Activated CD8-positive, alpha-beta T cell treated with anti-CD3 and anti-CD28 coated beads for 36 hours (primary cell): Measurements from ENCODE around the gene E2F2. TPM values are rescaled to one million over a fixed set of nuclear protein-coding genes. Genes with fewer than 3 reads are reported as not detected.

Experiments used
- ATAC-seq: fragments of 200-7000 bp; cut with Tn5 transposase; one replicate; pipeline ENCODE4 v1.10.0; 2021; ENCODE audit warnings: mild to moderate bottlenecking, moderate library complexity
- CTCF ChIA-PET: fragments of 350-600 bp; sonication (Branson Sonifier 250); formaldehyde crosslinking; loops from one replicate; lab custom pipeline; 2021; ENCODE audit warnings: antibody characterized with exemption; lab: Charles Lee
- POLR2A ChIA-PET: fragments of 350-600 bp; sonication (Branson Sonifier 250); formaldehyde crosslinking; loops from one replicate; lab custom pipeline; 2021; ENCODE audit warnings: antibody characterized with exemption; lab: Charles Lee
- DNase-seq: peaks from one replicate; pipeline ENCODE4 v3.0.0-alpha.2; 2020
- H3K27ac Mint-ChIP-seq: one replicate; pipeline ENCODE4 v1.8.0; 2021; ENCODE audit warnings: mild to moderate bottlenecking, mixed read lengths
- H3K27me3 Mint-ChIP-seq: one replicate; pipeline ENCODE4 v1.8.0; 2021; ENCODE audit warnings: mixed read lengths
- H3K36me3 Mint-ChIP-seq: one replicate; pipeline ENCODE4 v1.8.0; 2021; ENCODE audit warnings: low read depth, mixed read lengths
- H3K4me1 Mint-ChIP-seq: one replicate; pipeline ENCODE4 v1.8.0; 2021; ENCODE audit warnings: low read depth, mixed read lengths
- H3K4me3 Mint-ChIP-seq: one replicate; pipeline ENCODE4 v1.8.0; 2021; ENCODE audit warnings: mild to moderate bottlenecking, moderate library complexity, mixed read lengths
- H3K9me3 Mint-ChIP-seq: one replicate; pipeline ENCODE4 v1.8.0; 2021; ENCODE audit warnings: mixed read lengths
- CTCF ChIP-seq: fragments of 200-600 bp; IDR thresholded peaks from one replicate; pipeline ENCODE4 v1.8.0; 2022; ENCODE audit warnings: antibody characterized with exemption, mild to moderate bottlenecking
- intact Hi-C: fragments of 100-400 bp; cut with micrococcal nuclease; formaldehyde crosslinking; loops from one replicate; pipeline ENCODE4 v1.10.0; 2022
- total RNA-seq, 2 experiments: library from RNA; stranded (reverse); gene quantifications; one replicate each; pipeline ENCODE4 v1.2.3, GENCODE V29; 2021

Gene E2F2
- total RNA-seq, 2 experiments from 2014 or later = 23.7 to 25.3 TPM

- H3K4me3 Mint-ChIP-seq = peak overlapping the region; percentile 86
- intact Hi-C loops = no loop called here
- peak; percentile 46 for DNase-seq
- H3K36me3 Mint-ChIP-seq = peaks cover 35% of the 10 kb centered on the region
- no peaks in the 10 kb centered on the region for H3K9me3 Mint-ChIP-seq
- H3K4me1 Mint-ChIP-seq = peaks cover 73% of the 10 kb centered on the region
- ChIA-PET CTCF (interaction anchor here (0.9 to 14.8 kb wide), 12 partner anchors 10 to 136 kb away, joined by 3 to 202 read pairs (median 10); no protein-coding TSS in a partner anchor), POLR2A (interaction anchor here (0.6 to 4.8 kb wide), 19 partner anchors 10 to 186 kb away, joined by 3 to 22 read pairs (median 4); partner anchors contain the start of genes ASAP3, HNRNPR and RPL11)
- H3K27ac Mint-ChIP-seq = peak overlapping the region; percentile 57
- no peak for TF ChIP-seq CTCF
- ATAC-seq = no peak
- no peaks in the 10 kb centered on the region for H3K27me3 Mint-ChIP-seq
Measured at GRCh38 chr1:23529146-23530086, 1.6 kb downstream of the E2F2 start.

DNA sequence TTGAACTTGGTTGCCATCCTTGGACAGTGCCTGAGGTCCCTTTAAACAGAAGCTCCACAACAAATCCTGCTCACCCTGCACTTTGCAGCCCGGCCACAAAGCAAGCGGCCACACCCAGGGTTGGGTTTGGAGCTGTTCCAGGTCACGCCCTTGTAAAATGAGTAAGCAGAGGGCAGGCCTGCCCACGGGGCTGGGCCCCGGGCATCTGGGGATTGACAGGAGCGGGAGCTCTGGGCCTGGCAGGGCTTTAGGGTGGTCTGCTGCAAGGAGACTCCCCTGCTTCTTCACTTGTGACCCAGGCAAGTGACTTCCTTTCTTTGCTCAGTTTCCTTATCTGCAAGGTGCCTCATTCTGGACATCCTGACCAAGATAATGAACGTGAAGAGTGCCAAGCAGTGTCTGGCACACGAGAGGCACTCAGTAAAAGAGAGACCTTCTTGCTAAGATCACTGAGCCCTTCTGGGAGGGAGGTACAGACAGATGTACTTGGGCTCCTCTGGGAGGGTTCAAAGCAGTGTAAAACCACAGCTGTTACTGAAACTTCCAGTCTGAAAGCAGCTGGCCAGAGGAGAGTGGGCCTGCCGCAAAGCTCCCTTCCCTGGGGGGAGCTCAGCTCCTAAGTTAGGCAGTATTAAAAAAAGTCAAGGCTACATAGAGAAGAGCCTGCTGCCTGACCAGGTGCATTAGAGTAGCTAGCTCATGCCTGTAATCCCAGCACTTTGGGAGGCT is 2.6 kb downstream of the E2F2 start:
- TF ChIP-seq CTCF = no peak
- DNase-seq = peak; percentile 91
- peaks cover 41% of the 10 kb centered on the region for H3K36me3 Mint-ChIP-seq
- H3K4me3 Mint-ChIP-seq = peak overlapping the region; percentile 86
- peak overlapping the region; percentile 55 for H3K27ac Mint-ChIP-seq
- H3K9me3 Mint-ChIP-seq = no peaks in the 10 kb centered on the region
- POLR2A ChIA-PET = interaction anchor here (1.0 to 4.8 kb wide), 12 partner anchors 9 to 166 kb away, joined by 3 to 22 read pairs (median 4); partner anchors contain the start of genes ASAP3 and RPL11
- ATAC-seq = peak; percentile 70
- intact Hi-C loops = no loop called here
- CTCF ChIA-PET = interaction anchor here (0.7 to 14.8 kb wide), 16 partner anchors 9 to 250 kb away, joined by 3 to 202 read pairs (median 8); partner anchors contain the start of gene PITHD1
- H3K4me1 Mint-ChIP-seq = peaks cover 69% of the 10 kb centered on the region
- no peaks in the 10 kb centered on the region for H3K27me3 Mint-ChIP-seq

GRCh38 chr1:23527900-23528249 is 3.2 kb downstream of the E2F2 start:
- peak; percentile 7 for ATAC-seq
- peak; percentile 27 for TF ChIP-seq CTCF
- H3K9me3 Mint-ChIP-seq = no peaks in the 10 kb centered on the region
- peak overlapping the region; percentile 86 for H3K4me3 Mint-ChIP-seq
- peaks cover 64% of the 10 kb centered on the region for H3K4me1 Mint-ChIP-seq
- DNase-seq = no peak
- ChIA-PET POLR2A (interaction anchor here (0.6 to 4.8 kb wide), 11 partner anchors 8 to 1075 kb away, joined by 3 to 22 read pairs (median 4); partner anchors contain the start of genes ASAP3 and RPL11), CTCF (interaction anchor here (0.6 to 14.8 kb wide), 17 partner anchors 8 to 250 kb away, joined by 3 to 202 read pairs (median 7); partner anchors contain the start of gene PITHD1)
- H3K36me3 Mint-ChIP-seq = peaks cover 42% of the 10 kb centered on the region
- H3K27ac Mint-ChIP-seq = no peak overlapping the region
- H3K27me3 Mint-ChIP-seq = no peaks in the 10 kb centered on the region
- intact Hi-C loops = no loop called here

DNA sequence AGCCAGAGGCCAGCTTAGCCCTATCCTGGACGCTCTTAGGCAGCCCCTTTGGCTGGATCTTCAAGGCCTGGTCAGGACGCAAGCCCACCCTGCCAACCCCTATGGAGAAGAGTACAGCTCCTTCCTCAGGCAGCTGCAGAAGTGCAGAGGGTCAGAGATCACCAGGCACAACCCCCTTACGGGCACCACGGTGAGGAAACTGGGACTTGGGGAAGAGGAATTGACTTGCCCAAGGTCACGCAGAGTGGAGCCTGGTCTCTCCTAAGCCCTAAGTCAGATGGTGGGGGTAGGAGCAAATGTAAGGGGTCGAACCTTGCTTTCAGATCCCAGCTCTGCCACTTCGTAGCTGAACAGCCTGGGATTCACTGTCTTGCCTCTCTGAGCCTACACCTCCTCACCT is 3.7 kb downstream of the E2F2 start:
- no peaks in the 10 kb centered on the region for H3K9me3 Mint-ChIP-seq
- ChIA-PET CTCF (interaction anchor here (0.6 to 14.8 kb wide), 14 partner anchors 8 to 251 kb away, joined by 3 to 202 read pairs (median 6); partner anchors contain the start of gene PITHD1), POLR2A (interaction anchor here (0.6 to 4.8 kb wide), 12 partner anchors 9 to 1075 kb away, joined by 3 to 22 read pairs (median 4); partner anchors contain the start of gene RPL11)
- H3K27me3 Mint-ChIP-seq = no peaks in the 10 kb centered on the region
- peaks cover 48% of the 10 kb centered on the region for H3K36me3 Mint-ChIP-seq
- no peak overlapping the region for H3K27ac Mint-ChIP-seq
- intact Hi-C loops = no loop called here
- no peak for DNase-seq
- ATAC-seq = no peak
- H3K4me3 Mint-ChIP-seq = no peak overlapping the region
- TF ChIP-seq CTCF = no peak
- H3K4me1 Mint-ChIP-seq = peaks cover 67% of the 10 kb centered on the region
